GM12878 (cell line): ENCODE measurements around the gene LRRK1. TPM values are rescaled to one million over a fixed set of nuclear protein-coding genes. Genes with fewer than 3 reads are reported as not detected.

Experiments used
- ATAC-seq: fragments of 200-7000 bp; cut with Tn5 transposase; 3 replicates; pipeline ENCODE4 v1.9.1; 2020; ENCODE audit warnings: mild to moderate bottlenecking, moderate library complexity
- BruUV-seq: library from RNA; stranded (reverse); fragments of 400-500 nt; replicated peaks from 2 replicates; lab custom pipeline; 2021; lab: Mats Ljungman, UMichigan
- CTCF ChIA-PET: fragments of 300-600 bp; sonication (Branson Sonifier 250); formaldehyde crosslinking; extraction: SDS; loops from one replicate; lab custom pipeline; 2021; ENCODE audit warnings: inconsistent platforms; lab: Yijun Ruan, JAX
- POLR2A ChIA-PET: fragments of 350-600 bp; formaldehyde crosslinking; extraction: SDS; loops from one replicate; lab custom pipeline; 2021; ENCODE audit warnings: inconsistent platforms; lab: Charles Lee
- RAD21 ChIA-PET: fragments of 300-600 bp; sonication (Branson Sonifier 250); formaldehyde crosslinking; loops from one replicate; lab custom pipeline; 2023; ENCODE audit warnings: antibody characterized with exemption; ENCODE audit not compliant: unreplicated experiment; lab: Charles Lee
- SMC1A ChIA-PET: fragments of 300-600 bp; sonication (Branson Sonifier 250); formaldehyde crosslinking; loops from one replicate; lab custom pipeline; 2023; ENCODE audit not compliant: unreplicated experiment, uncharacterized antibody; lab: Charles Lee
- DNase-seq: peaks from one replicate; pipeline ENCODE4 v3.0.0-alpha.2; 2011; ENCODE audit warnings: low read depth, low spot score
- FAIRE-seq: peaks from 3 replicates; lab custom pipeline; 2011; peaks lifted over from hg19 to GRCh38; lab: Jason Lieb, UNC
- H2AFZ ChIP-seq: 2 replicates; pipeline ENCODE4 v1.6.0; 2011; ENCODE audit warnings: low read depth, low read length, control low read depth; ENCODE audit not compliant: control insufficient read depth
- H3K27ac ChIP-seq: 2 replicates; pipeline ENCODE4 v1.5.1; 2011; ENCODE audit warnings: control low read depth; ENCODE audit not compliant: control insufficient read depth, insufficient read depth
- H3K27me3 ChIP-seq, 2 experiments: replicated peaks in 1 of 2; 2 replicates each; pipeline versions ENCODE4 v1.6.0 to v1.6.1; 2011; ENCODE audit warnings: low read length in 1 of 2; ENCODE audit not compliant: control insufficient read depth in 2 of 2, insufficient read depth in 2 of 2
- H3K36me3 ChIP-seq, 2 experiments: 2 replicates each; pipeline ENCODE4 v1.5.1; 2011; ENCODE audit warnings: low read length in 1 of 2; ENCODE audit not compliant: control insufficient read depth in 2 of 2, insufficient read depth in 2 of 2
- H3K4me1 ChIP-seq: 2 replicates; pipeline ENCODE4 v1.6.1; 2011; ENCODE audit warnings: mild to moderate bottlenecking, low read length, moderate library complexity, mixed read lengths; ENCODE audit not compliant: control insufficient read depth, insufficient read depth
- H3K4me2 ChIP-seq: 2 replicates; pipeline ENCODE4 v1.6.0; 2011; ENCODE audit warnings: control low read depth; ENCODE audit not compliant: control insufficient read depth, insufficient read depth
- H3K4me3 ChIP-seq: fragments of 200-600 bp; sonication (generic); 2 replicates; pipeline ENCODE4 v1.5.1; 2016
- H3K79me2 ChIP-seq: 2 replicates; pipeline ENCODE4 v1.6.0; 2011; ENCODE audit warnings: low read length; ENCODE audit not compliant: control insufficient read depth, insufficient read depth
- H3K9ac ChIP-seq: 2 replicates; pipeline ENCODE4 v1.8.0; 2011; ENCODE audit warnings: low read length, control low read depth, mixed read lengths; ENCODE audit not compliant: control insufficient read depth, insufficient read depth
- H3K9me3 ChIP-seq: replicated peaks from 3 replicates; pipeline ENCODE4 v1.5.1; 2011; ENCODE audit warnings: mild to moderate bottlenecking, low read length; ENCODE audit not compliant: control insufficient read depth, insufficient read depth
- H4K20me1 ChIP-seq: 2 replicates; pipeline ENCODE4 v1.6.0; 2011; ENCODE audit not compliant: control insufficient read depth, insufficient read depth
- CREM ChIP-seq: IDR thresholded peaks from 2 replicates; pipeline ENCODE4 v1.6.1; 2014; ENCODE audit warnings: antibody characterized with exemption, low read depth
- DPF2 ChIP-seq: fragments of 450-650 bp; IDR thresholded peaks from 2 replicates; pipeline ENCODE4 v1.6.1; 2017; ENCODE audit warnings: mild to moderate bottlenecking
- EZH2 ChIP-seq: IDR thresholded peaks from 2 replicates; pipeline ENCODE4 v1.6.1; 2012; ENCODE audit warnings: low read depth, mild to moderate bottlenecking, control low read depth, inconsistent platforms, low read length, borderline replicate concordance; ENCODE audit not compliant: control insufficient read depth
- FOXM1 ChIP-seq: IDR thresholded peaks from 2 replicates; pipeline ENCODE4 v1.6.1; 2012; ENCODE audit warnings: low read depth, mild to moderate bottlenecking, inconsistent platforms, low read length, moderate library complexity
- KAT2A ChIP-seq: conservative IDR thresholded peaks from 2 replicates; pipeline ENCODE4 v1.6.1; 2011; ENCODE audit warnings: low read depth, low read length; ENCODE audit not compliant: control insufficient read depth
- MTA2 ChIP-seq: fragments of 450-650 bp; IDR thresholded peaks from 2 replicates; pipeline ENCODE4 v1.6.1; 2016; ENCODE audit warnings: low read depth, mild to moderate bottlenecking, moderate library complexity
- NR2C1 ChIP-seq: fragments of 450-650 bp; IDR thresholded peaks from 2 replicates; pipeline ENCODE4 v1.6.1; 2017; ENCODE audit warnings: antibody characterized with exemption, mild to moderate bottlenecking, moderate library complexity
- POLR2AphosphoS2 ChIP-seq: IDR thresholded peaks from 2 replicates; pipeline ENCODE4 v1.6.1; 2011; ENCODE audit warnings: low read depth, mild to moderate bottlenecking, low read length, improper control_type of control experiment, moderate library complexity
- SP1 ChIP-seq: IDR thresholded peaks from one replicate; pipeline ENCODE4 v1.6.1; 2011; ENCODE audit warnings: low read depth, low read length
- ZNF274 ChIP-seq: IDR thresholded peaks from one replicate; pipeline ENCODE4 v1.8.0; 2011; ENCODE audit not compliant: insufficient read length, insufficient read depth
- WGBS: methylation state at CpG from one replicate; pipeline ENCODE4 v1.1.6; 2016; ENCODE audit warnings: low lambda C conversion rate; ENCODE audit not compliant: insufficient replicate concordance, insufficient coverage; ENCODE audit errors: missing lambda C conversion rate; 5-methylcytosine and 5-hydroxymethylcytosine counted together
- in situ Hi-C: fragments of 300-500 bp; cut with MboI; formaldehyde crosslinking; loops from 9 replicates; pipeline ENCODE4 v1.14.3; 2018; ENCODE audit warnings: mixed read lengths
- intact Hi-C: fragments of 100-400 bp; cut with micrococcal nuclease; formaldehyde crosslinking; loops from one replicate; pipeline ENCODE4 v1.14.2; 2022; ENCODE audit not compliant: unreplicated experiment
- polyA plus RNA-seq, 11 experiments: library from polyadenylated mRNA; depleted of rRNA in 4 of 11; unstranded in 6 of 11; stranded (reverse) in 5 of 11; fragments of >200 nt; fragmentation: Nextera tagmentation in 4 of 11; fragmentation: Illumina TruSeq in 1 of 11; extraction: Ambion mirVana in 4 of 11; extraction: Trizol in 1 of 11; gene quantifications; 1 replicate in 1 of 11; 2 replicates in 10 of 11; pipeline versions ENCODE4 v1.2.1 to v1.2.3, GENCODE V29; 2011 to 2016; ENCODE audit warnings: inconsistent platforms in 2 of 11, missing spikeins in 2 of 11, low read depth in 1 of 11
- total RNA-seq, 4 experiments: library from RNA; depleted of rRNA in 3 of 4; stranded (reverse); fragments of >200 nt in 3 of 4; fragmentation: Illumina TruSeq in 1 of 4; extraction: Trizol in 1 of 4; gene quantifications; 2 replicates each; pipeline versions ENCODE4 v1.2.1 to v1.2.3, GENCODE V29; 2013 to 2021
- TF ChIP-seq, protein P1 (sequence below): fragments of 450-650 bp; formaldehyde crosslinking; IDR thresholded peaks from 2 replicates; pipeline ENCODE4 v1.5.0; 2022; ENCODE audit warnings: mild to moderate bottlenecking, missing genetic modification characterization
- TF ChIP-seq, protein P2 (sequence below): fragments of 450-650 bp; formaldehyde crosslinking; IDR thresholded peaks from 2 replicates; pipeline ENCODE4 v1.4.0; 2022; ENCODE audit warnings: mild to moderate bottlenecking, moderate library complexity
- TF ChIP-seq, protein P3 (sequence below): IDR thresholded peaks from 2 replicates; pipeline ENCODE4 v1.6.1; 2011; ENCODE audit warnings: low read depth, low read length, improper control_type of control experiment, borderline replicate concordance

LRRK1 gene
- total and polyA plus RNA-seq, 10 of the 15 experiments (the other 5 are each of a cell fraction or from before 2014, with no cell fraction given) = 2.2 to 58.3 (median 17.9) TPM

DNA sequence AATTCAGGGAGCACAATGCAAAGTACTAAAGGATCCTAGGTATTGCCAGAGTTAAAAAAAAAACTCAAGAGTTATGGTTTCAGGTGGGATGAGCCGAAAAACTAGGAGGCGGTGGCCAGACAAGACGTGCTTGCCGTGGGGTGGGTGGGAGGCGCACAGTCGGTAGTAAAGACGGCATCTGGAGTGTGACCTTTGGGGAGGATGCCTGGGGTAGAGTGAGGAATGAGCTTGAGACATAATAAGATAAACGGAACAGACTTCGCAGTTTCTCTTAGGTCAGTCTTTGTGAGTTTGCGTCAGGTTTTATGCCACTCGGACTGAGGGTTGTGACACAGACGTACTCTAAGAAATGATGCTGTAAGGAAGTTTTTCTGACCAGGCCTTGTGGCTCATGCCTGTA lies 139.6 kb downstream of the LRRK1 start:
- no peaks in the 10 kb centered on the region for H3K27me3 ChIP-seq
- peaks cover 21 to 34% of the 10 kb centered on the region in 2 experiments for H3K36me3 ChIP-seq
- H3K79me2 ChIP-seq = no peaks in the 10 kb centered on the region
- H3K27ac ChIP-seq = no peak overlapping the region
- ChIA-PET RAD21 (no interaction called here), SMC1A (no interaction called here), POLR2A (no interaction called here), CTCF (no interaction called here)
- 94% methylated on average over 12 of the region's 12 CpGs for WGBS
- no peak overlapping the region for H2AFZ ChIP-seq
- ATAC-seq (no peak), FAIRE-seq (no peak), DNase-seq (no peak)
- no peak overlapping the region for H3K4me3 ChIP-seq
- no peak overlapping the region for H3K9ac ChIP-seq
- no peaks in the 10 kb centered on the region; the same call in 1 of the 2 replicates for H3K4me1 ChIP-seq
- no peaks in the 10 kb centered on the region for H3K9me3 ChIP-seq
- BruUV-seq = no TSS peak
- H3K4me2 ChIP-seq = no peak overlapping the region
- in situ Hi-C loops = no loop called here
- intact Hi-C loops = no loop called here
- no peaks in the 10 kb centered on the region for H4K20me1 ChIP-seq
- no peak for TF ChIP-seq KAT2A
- no peak for TF ChIP-seq ZNF274
- TF ChIP-seq, protein P1, sequence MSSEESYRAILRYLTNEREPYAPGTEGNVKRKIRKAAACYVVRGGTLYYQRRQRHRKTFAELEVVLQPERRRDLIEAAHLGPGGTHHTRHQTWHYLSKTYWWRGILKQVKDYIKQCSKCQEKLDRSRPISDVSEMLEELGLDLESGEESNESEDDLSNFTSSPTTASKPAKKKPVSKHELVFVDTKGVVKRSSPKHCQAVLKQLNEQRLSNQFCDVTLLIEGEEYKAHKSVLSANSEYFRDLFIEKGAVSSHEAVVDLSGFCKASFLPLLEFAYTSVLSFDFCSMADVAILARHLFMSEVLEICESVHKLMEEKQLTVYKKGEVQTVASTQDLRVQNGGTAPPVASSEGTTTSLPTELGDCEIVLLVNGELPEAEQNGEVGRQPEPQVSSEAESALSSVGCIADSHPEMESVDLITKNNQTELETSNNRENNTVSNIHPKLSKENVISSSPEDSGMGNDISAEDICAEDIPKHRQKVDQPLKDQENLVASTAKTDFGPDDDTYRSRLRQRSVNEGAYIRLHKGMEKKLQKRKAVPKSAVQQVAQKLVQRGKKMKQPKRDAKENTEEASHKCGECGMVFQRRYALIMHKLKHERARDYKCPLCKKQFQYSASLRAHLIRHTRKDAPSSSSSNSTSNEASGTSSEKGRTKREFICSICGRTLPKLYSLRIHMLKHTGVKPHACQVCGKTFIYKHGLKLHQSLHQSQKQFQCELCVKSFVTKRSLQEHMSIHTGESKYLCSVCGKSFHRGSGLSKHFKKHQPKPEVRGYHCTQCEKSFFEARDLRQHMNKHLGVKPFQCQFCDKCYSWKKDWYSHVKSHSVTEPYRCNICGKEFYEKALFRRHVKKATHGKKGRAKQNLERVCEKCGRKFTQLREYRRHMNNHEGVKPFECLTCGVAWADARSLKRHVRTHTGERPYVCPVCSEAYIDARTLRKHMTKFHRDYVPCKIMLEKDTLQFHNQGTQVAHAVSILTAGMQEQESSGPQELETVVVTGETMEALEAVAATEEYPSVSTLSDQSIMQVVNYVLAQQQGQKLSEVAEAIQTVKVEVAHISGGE (CRISPR knock-in tag) = no peak
- TF ChIP-seq FOXM1 = no peak
- no peak for TF ChIP-seq NR2C1
- TF ChIP-seq MTA2 = no peak
- no peak for TF ChIP-seq DPF2
- no peak for TF ChIP-seq CREM
- TF ChIP-seq POLR2AphosphoS2 = no peak
- TF ChIP-seq, protein P2, sequence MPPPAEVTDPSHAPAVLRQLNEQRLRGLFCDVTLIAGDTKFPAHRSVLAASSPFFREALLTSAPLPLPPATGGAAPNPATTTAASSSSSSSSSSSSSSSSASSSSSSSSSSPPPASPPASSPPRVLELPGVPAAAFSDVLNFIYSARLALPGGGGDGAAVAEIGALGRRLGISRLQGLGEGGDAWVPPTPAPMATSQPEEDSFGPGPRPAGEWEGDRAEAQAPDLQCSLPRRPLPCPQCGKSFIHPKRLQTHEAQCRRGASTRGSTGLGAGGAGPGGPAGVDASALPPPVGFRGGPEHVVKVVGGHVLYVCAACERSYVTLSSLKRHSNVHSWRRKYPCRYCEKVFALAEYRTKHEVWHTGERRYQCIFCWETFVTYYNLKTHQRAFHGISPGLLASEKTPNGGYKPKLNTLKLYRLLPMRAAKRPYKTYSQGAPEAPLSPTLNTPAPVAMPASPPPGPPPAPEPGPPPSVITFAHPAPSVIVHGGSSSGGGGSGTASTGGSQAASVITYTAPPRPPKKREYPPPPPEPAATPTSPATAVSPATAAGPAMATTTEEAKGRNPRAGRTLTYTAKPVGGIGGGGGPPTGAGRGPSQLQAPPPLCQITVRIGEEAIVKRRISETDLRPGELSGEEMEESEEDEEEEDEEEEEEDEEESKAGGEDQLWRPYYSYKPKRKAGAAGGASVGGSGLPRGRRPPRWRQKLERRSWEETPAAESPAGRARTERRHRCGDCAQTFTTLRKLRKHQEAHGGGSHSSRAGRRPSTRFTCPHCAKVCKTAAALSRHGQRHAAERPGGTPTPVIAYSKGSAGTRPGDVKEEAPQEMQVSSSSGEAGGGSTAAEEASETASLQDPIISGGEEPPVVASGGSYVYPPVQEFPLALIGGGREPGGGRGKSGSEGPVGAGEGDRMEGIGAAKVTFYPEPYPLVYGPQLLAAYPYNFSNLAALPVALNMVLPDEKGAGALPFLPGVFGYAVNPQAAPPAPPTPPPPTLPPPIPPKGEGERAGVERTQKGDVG (CRISPR knock-in tag) = no peak
- TF ChIP-seq, protein P3, sequence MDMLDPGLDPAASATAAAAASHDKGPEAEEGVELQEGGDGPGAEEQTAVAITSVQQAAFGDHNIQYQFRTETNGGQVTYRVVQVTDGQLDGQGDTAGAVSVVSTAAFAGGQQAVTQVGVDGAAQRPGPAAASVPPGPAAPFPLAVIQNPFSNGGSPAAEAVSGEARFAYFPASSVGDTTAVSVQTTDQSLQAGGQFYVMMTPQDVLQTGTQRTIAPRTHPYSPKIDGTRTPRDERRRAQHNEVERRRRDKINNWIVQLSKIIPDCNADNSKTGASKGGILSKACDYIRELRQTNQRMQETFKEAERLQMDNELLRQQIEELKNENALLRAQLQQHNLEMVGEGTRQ = no peak
- TF ChIP-seq SP1 = no peak
- TF ChIP-seq EZH2 = no peak
